ENCODE data around the gene CHMP2A. TPM values are rescaled to one million over a fixed set of nuclear protein-coding genes. Genes with fewer than 3 reads are reported as not detected.
A peak's percentile ranks its signal among the peaks of the same experiment; 100 is the strongest.

The CHMP2A gene
- polyA plus RNA-seq (2013, experiment 1 of 2): 110 TPM
- 90.4 TPM for polyA plus RNA-seq (2013, experiment 2 of 2)

GRCh38 chr19:58554494-58555368 is at the start of gene CHMP2A:
Gene CHMP2A, minus strand, starts transcription at chr19:58555105. Its CDS starts 893 bp downstream, at chr19:58554212.
- 2 to 4% methylated on average over 59 to 64 of the region's 69 CpGs for WGBS, 2 experiments (ENCODE audit: insufficient coverage in 2 of 2)
- Histone ChIP-seq H3K4me1 (ENCODE audit: control insufficient read depth, insufficient read depth, low read length, poor library complexity, severe bottlenecking) (peaks cover 21% of the 10 kb centered on the region), H3K36me3 (ENCODE audit: control insufficient read depth, insufficient read depth, low read length) (peaks cover 59% of the 10 kb centered on the region), H3K27ac (ENCODE audit: low read depth, low read length, severe bottlenecking) (peak within 1 kb of the TSS; percentile 92), H3K9me3 (ENCODE audit: control insufficient read depth, low read length) (no peaks in the 10 kb centered on the region), H3K4me3 (ENCODE audit: extremely low read depth, insufficient read depth, low read length, poor library complexity, severe bottlenecking) (peak within 1 kb of the TSS; percentile 62)

GRCh38 chr19:58586133-58586765 is 31.3 kb upstream of the CHMP2A start:
- peaks cover 29% of the 10 kb centered on the region for H3K36me3 ChIP-seq (ENCODE audit: control insufficient read depth, insufficient read depth, low read length)
- H3K27ac ChIP-seq (ENCODE audit: low read depth, low read length, severe bottlenecking): no peak overlapping the region
- WGBS, 2 experiments (ENCODE audit: insufficient coverage in 2 of 2): 91 to 95% methylated on average over 4 of the region's 4 CpGs
- no peaks in the 10 kb centered on the region for H3K9me3 ChIP-seq (ENCODE audit: control insufficient read depth, low read length)
- H3K4me3 ChIP-seq (ENCODE audit: extremely low read depth, insufficient read depth, low read length, poor library complexity, severe bottlenecking): no peak overlapping the region
- H3K4me1 ChIP-seq (ENCODE audit: control insufficient read depth, insufficient read depth, low read length, poor library complexity, severe bottlenecking): peaks cover 8% of the 10 kb centered on the region

- Histone ChIP-seq H3K27ac (ENCODE audit: low read depth, low read length, severe bottlenecking) (no peak overlapping the region), H3K36me3 (ENCODE audit: control insufficient read depth, insufficient read depth, low read length) (peaks cover 29% of the 10 kb centered on the region), H3K4me3 (ENCODE audit: extremely low read depth, insufficient read depth, low read length, poor library complexity, severe bottlenecking) (no peak overlapping the region), H3K9me3 (ENCODE audit: control insufficient read depth, low read length) (no peaks in the 10 kb centered on the region), H3K4me1 (ENCODE audit: control insufficient read depth, insufficient read depth, low read length, poor library complexity, severe bottlenecking) (peaks cover 12% of the 10 kb centered on the region)
- WGBS, 2 experiments (ENCODE audit: insufficient coverage in 2 of 2): 74 to 80% methylated on average over 5 of the region's 6 CpGs
These were observed 30.7 kb upstream of the CHMP2A start for GRCh38 chr19:58585442-58586132.

DNA sequence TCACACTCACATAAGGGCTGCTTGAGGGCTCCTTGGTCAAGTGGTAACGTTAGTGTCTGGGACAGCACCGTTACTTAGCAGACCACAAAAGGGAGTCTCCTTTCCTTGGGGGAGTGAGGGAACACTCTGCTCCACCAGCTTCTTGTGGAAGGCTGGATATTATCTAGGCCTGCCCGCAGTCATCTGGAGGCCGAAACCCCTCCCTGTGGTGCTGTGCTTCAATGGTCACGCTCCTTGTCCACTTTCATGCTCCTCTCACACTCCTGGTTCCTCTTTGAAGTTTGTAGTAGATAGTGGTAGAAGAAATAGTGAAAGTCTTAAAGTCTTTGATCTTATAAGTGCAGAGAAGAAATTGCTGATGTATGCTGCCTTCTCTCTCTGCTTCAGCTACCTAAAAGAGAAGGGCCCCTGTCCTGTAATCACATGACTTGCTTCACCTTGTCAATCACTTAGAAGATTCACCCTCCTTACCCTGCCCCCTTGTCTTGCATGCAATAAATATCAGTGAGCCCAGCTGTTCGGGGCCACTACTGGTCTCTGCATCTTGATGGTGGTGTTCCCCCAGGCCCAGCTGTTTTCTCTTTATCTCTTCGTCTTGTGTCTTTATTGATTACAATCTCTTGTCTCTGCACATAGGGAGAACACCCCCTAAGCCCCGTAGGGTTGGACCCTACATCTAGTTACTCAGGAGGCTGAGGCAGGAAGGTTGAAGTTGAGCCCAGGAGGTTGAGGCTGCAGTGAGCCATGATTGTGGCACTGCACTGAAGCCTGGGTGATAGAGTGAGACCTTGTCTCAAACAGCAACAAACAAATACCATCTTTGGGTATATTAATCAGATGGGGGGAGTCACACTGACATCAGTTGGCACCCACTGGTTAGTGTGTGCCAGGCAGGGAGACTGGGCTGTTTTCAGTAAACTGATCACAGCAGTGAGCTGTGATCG is 29.9 kb upstream of the CHMP2A start:
- WGBS, 2 experiments (ENCODE audit: insufficient coverage in 2 of 2): 84 to 93% methylated on average over 2 to 3 of the region's 9 CpGs
- H3K27ac ChIP-seq (ENCODE audit: low read depth, low read length, severe bottlenecking): no peak overlapping the region
- peaks cover 29% of the 10 kb centered on the region for H3K36me3 ChIP-seq (ENCODE audit: control insufficient read depth, insufficient read depth, low read length)
- H3K9me3 ChIP-seq (ENCODE audit: control insufficient read depth, low read length): no peaks in the 10 kb centered on the region
- no peak overlapping the region for H3K4me3 ChIP-seq (ENCODE audit: extremely low read depth, insufficient read depth, low read length, poor library complexity, severe bottlenecking)
- peaks cover 13% of the 10 kb centered on the region for H3K4me1 ChIP-seq (ENCODE audit: control insufficient read depth, insufficient read depth, low read length, poor library complexity, severe bottlenecking)

DNA sequence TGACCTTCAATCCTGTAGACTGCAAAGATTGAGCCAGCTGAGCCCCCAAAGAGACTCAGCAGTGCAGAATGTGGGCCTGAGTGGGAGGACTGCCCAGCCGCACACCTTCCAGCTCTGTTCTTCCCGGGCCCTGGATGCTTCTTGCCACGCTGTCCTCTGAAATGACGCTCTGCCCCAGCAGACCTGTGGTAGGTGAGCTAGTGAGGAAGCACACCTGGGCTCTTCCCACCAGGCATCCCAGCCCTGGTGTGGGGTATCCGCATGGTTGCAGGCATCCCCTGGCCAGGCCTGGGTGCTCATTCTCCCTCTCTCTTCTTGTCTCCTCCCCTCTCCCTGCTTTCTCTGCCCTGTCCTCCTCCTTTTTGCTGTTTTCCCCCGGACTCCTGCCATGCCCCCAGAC is 28.1 kb upstream of the CHMP2A start:
- Histone ChIP-seq H3K9me3 (ENCODE audit: control insufficient read depth, low read length) (no peaks in the 10 kb centered on the region), H3K4me1 (ENCODE audit: control insufficient read depth, insufficient read depth, low read length, poor library complexity, severe bottlenecking) (peaks cover 13% of the 10 kb centered on the region), H3K36me3 (ENCODE audit: control insufficient read depth, insufficient read depth, low read length) (peaks cover 29% of the 10 kb centered on the region), H3K27ac (ENCODE audit: low read depth, low read length, severe bottlenecking) (no peak overlapping the region), H3K4me3 (ENCODE audit: extremely low read depth, insufficient read depth, low read length, poor library complexity, severe bottlenecking) (no peak overlapping the region)
- WGBS, 2 experiments (ENCODE audit: insufficient coverage in 2 of 2): 89 to 94% methylated on average over 5 to 6 of the region's 6 CpGs

GRCh38 chr19:58581227-58582141 is 26.6 kb upstream of the CHMP2A start:
- H3K4me1 ChIP-seq (ENCODE audit: control insufficient read depth, insufficient read depth, low read length, poor library complexity, severe bottlenecking): peaks cover 11% of the 10 kb centered on the region
- 72 to 74% methylated on average over 62 of the region's 62 CpGs for WGBS, 2 experiments (ENCODE audit: insufficient coverage in 2 of 2)
- H3K36me3 ChIP-seq (ENCODE audit: control insufficient read depth, insufficient read depth, low read length): peaks cover 29% of the 10 kb centered on the region
- no peak overlapping the region for H3K4me3 ChIP-seq (ENCODE audit: extremely low read depth, insufficient read depth, low read length, poor library complexity, severe bottlenecking)
- no peaks in the 10 kb centered on the region for H3K9me3 ChIP-seq (ENCODE audit: control insufficient read depth, low read length)
- H3K27ac ChIP-seq (ENCODE audit: low read depth, low read length, severe bottlenecking): peak overlapping the region; percentile 45

GRCh38 chr19:58579473-58580142 is 24.7 kb upstream of the CHMP2A start:
- Histone ChIP-seq H3K9me3 (ENCODE audit: control insufficient read depth, low read length) (no peaks in the 10 kb centered on the region), H3K4me3 (ENCODE audit: extremely low read depth, insufficient read depth, low read length, poor library complexity, severe bottlenecking) (no peak overlapping the region), H3K27ac (ENCODE audit: low read depth, low read length, severe bottlenecking) (no peak overlapping the region), H3K36me3 (ENCODE audit: control insufficient read depth, insufficient read depth, low read length) (peaks cover 23% of the 10 kb centered on the region), H3K4me1 (ENCODE audit: control insufficient read depth, insufficient read depth, low read length, poor library complexity, severe bottlenecking) (peaks cover 7% of the 10 kb centered on the region)
- 86 to 97% methylated on average over 6 to 7 of the region's 8 CpGs for WGBS, 2 experiments (ENCODE audit: insufficient coverage in 2 of 2)

DNA sequence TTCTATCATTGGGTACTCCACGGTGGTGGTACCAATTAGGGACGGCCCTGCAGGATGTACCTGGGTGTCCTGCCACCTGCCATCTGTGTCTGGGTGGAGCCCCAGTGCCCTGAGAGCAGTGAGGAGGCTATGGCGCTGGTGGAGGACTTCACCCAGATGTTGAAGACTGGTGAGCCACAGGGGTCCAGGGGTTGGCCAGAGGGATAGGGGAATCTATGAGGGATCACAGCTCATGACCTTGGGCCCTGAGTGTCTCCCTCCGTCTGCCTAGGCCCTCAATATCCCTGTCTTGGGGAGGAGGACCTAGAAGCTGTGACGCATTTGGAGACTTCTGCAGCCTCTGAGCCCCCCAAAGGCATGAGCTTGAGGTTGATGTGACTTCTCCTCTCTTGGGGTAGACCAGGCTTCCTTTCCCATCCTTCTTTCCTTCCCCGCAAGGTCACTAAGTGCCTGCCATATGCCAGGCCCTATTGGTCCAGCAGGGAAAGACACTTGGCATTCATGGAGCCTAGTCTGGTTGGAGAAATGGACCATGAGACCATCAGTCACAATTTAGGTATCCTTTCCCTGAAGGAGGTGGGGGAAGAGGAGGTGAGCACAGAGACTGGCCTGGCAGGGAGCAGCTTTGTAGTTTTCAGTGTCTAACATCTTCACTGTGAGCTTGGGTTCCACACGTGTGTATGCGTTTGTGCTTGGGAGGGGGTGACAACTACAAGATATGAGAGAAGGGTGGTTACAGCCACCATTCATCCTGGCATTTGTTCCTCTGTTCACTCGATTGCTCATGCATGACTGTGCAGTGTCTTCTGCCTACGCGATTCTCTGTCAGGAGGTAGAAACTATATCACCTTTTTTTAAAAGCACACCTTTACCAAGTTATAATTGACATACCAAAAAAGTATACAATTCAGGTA is 23.4 kb upstream of the CHMP2A start:
- Histone ChIP-seq H3K27ac (ENCODE audit: low read depth, low read length, severe bottlenecking) (no peak overlapping the region), H3K36me3 (ENCODE audit: control insufficient read depth, insufficient read depth, low read length) (peaks cover 17% of the 10 kb centered on the region), H3K4me1 (ENCODE audit: control insufficient read depth, insufficient read depth, low read length, poor library complexity, severe bottlenecking) (peaks cover 9% of the 10 kb centered on the region), H3K9me3 (ENCODE audit: control insufficient read depth, low read length) (no peaks in the 10 kb centered on the region), H3K4me3 (ENCODE audit: extremely low read depth, insufficient read depth, low read length, poor library complexity, severe bottlenecking) (no peak overlapping the region)
- 98 to 99% methylated on average over 8 to 10 of the region's 11 CpGs for WGBS, 2 experiments (ENCODE audit: insufficient coverage in 2 of 2)

Data from mesodermal cell (in vitro differentiated cells).